KOPT-K1 (cell line): Measurements from ENCODE around the gene C1QL3.

Experiments used
- H3K27ac ChIP-seq: fragments of 200-600 bp; sonication (generic); 2 replicates; pipeline ENCODE4 v1.5.1; 2016; ENCODE audit warnings: antibody characterized with exemption, mild to moderate bottlenecking, low read depth, low read length; ENCODE audit not compliant: poor library complexity, severe bottlenecking
- H3K36me3 ChIP-seq: fragments of 200-600 bp; sonication (generic); 2 replicates; pipeline ENCODE4 v1.5.1; 2017; ENCODE audit warnings: antibody characterized with exemption, mild to moderate bottlenecking, low read length, moderate library complexity; ENCODE audit not compliant: insufficient read depth
- H3K9me3 ChIP-seq: fragments of 200-600 bp; sonication (generic); 2 replicates; pipeline ENCODE4 v1.5.1; 2017; ENCODE audit warnings: antibody characterized with exemption, low read length, mild to moderate bottlenecking; ENCODE audit not compliant: insufficient read depth, poor library complexity, severe bottlenecking

The C1QL3 gene

DNA sequence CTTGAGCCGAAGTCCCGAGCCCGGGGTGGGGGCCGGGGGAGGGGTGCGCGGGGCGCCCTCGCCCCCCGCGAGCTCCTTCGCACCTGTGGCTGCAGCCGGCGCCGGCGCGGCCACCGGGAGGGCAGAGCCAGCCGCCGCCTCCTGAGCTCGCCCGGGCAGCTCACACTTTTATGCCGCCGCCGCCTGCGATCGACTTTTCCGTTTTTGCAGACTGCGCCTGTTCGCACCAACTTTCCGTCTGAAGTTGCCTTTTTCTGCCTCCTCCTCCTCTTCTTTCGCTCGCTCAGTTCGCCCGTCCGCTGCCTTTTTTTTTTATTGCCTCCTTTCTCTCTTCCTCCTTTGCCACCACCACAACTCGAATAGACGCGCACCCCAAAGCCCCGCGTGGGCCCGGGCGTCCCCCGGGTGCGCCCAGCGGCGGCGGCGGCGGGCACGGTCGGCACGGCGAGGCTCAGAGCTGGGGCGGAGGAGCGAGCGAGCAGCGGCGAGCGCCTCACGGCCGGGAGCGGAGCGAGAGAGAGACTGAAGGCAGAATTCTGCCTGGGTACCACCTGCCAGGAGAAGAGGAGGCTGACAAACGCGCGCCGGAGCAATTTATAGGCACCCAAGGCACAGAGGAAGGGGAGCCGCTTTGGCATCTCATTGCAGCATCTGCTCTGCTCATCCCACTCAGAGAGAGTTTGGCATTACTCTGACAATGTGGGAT is at the start of gene C1QL3:
Gene C1QL3, minus strand, starts transcription at position 569 of the 706 bp plus-strand sequence. CDS start 814 bp downstream, outside the sequence.
- Histone ChIP-seq H3K36me3 (peaks cover 13% of the 10 kb centered on the region), H3K9me3 (no peaks in the 10 kb centered on the region), H3K27ac (no peak within 1 kb of the TSS)

DNA sequence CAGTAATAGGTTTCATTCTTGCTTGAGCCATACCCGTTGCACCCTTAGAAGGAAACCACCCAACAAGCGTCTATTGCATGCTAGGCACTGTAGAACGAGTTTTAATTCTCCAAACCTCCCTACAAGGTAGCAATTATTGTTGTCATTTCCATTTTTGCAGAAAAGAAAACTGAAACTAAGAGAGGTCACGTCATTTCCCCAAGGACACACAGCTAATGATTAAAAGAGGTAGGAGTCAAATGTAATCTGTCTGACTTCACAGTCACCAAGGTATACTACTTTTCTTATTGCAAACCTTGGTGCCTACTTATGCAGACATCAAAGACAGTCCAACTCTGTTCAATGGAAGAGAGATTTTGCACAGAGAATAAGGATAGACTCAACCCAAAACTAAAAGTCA is 49.1 kb upstream of the C1QL3 start:
- Histone ChIP-seq H3K9me3 (no peaks in the 10 kb centered on the region), H3K36me3 (no peaks in the 10 kb centered on the region), H3K27ac (no peak overlapping the region)

DNA sequence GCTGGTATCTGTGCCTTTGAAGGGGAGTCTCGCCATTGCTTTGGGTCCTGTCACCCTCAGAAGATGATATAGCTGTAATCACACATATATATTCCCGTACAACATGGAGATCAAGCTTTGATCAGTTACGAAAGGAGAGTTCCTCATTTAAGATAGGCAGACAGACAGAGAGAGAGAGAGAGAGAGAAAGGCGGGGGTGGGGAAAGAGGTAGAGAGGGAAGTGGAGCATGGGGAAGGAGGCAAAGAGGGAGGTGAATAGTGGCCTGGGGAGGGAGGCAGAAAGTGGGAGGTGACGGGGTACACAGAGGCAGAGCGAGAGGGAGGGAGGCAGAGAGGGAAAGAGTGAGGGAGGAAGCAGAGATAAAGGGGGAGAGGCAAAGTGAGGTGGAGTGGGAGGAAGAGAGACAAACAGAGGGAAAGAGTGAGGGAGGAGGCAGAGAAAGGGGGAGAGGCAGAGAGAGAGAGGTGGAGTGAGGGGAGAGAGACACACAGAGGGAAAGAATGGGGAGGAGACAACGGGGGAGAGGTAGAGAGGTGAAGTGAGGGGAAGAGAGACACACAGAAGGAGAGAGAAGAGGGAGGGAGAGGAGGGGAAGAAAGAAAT is 44.6 kb upstream of the C1QL3 start:
- Histone ChIP-seq H3K36me3 (no peaks in the 10 kb centered on the region), H3K9me3 (no peaks in the 10 kb centered on the region), H3K27ac (no peak overlapping the region)

DNA sequence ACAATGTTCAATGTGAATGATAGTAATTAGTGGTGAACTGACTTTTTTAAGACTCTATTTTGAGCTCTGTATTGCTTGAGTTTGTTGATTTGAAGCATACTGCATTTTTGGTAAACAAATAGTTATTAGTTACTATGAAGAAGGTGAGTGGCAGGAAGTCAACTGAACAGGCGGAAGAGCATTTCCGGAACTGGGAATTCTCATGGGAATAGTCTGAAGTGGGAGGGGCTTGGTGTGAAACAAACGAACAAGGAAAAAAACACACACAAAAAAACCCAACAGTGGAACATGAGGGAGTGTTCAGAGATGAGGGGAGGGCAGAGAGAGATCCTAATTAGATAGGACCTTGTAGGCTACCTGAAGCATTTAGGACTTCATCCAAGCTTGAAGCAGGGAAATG is 43.9 kb upstream of the C1QL3 start:
- H3K27ac ChIP-seq = no peak overlapping the region
- no peaks in the 10 kb centered on the region for H3K9me3 ChIP-seq
- no peaks in the 10 kb centered on the region for H3K36me3 ChIP-seq

DNA sequence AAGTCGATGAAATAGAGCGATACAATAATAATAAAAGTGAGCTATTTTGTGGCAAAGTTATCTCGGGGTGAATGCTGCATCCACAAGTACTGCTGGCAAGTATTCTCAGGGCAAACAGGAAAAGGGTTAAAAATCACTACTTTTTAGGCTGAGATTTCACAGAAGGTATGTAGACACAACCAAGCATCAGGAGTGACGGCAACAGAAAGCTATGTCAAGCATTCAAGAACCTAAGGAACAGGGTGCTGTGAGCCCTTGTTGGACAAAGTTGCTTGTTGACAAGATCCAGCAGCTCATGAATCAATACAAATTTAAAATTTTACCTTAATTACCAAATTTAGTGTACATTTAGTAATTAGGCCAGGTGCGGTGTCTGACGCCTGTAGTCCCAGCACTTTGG is 41.2 kb upstream of the C1QL3 start:
- H3K9me3 ChIP-seq = peaks cover 3% of the 10 kb centered on the region
- no peaks in the 10 kb centered on the region for H3K36me3 ChIP-seq
- no peak overlapping the region for H3K27ac ChIP-seq

DNA sequence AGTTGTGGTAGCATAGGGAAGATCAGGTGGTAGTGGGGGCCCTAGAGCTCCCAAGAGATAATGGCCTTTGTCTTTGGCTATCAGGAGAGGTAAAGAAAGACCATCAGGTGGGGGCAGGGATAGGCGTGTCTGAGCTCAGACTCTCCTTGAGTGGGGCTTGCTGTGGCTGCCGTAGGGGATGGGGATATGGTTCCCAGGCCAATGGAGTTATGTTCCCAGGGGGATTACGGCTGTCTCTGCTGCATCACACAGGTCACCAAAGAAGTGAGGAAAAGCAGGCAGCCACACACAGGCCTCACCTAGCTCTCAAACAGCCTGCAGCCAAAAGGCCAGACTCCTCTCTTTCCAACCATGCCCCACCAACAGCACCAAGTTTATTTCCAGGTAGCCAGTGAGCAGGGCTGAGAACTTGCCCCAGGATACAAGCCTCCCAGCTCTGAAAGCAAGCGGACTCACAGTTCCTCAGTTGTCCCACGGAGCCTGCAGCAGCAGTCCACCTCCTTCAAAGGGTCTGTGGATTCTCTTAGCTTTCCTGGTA is 37.6 kb upstream of the C1QL3 start:
- peaks cover 4% of the 10 kb centered on the region for H3K9me3 ChIP-seq
- H3K27ac ChIP-seq = no peak overlapping the region

DNA sequence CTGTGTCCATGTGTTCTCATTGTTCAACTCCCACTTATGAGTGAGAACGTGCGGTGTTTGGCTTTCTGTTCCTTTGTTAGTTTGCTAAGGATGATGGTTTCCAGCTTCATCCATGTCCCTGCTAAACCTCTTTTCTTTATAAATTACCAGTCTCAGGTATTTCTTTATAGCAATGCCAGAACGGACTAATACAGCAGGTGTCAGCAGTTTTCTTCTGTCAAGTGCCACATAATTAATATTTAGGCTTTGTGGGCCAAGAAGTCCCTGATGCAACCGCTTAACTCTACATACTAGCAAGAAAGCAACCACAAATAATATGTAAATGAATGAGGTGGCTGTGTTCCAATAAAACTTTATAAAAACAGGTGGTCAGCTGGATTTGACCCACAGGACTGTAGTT is 26.3 kb upstream of the C1QL3 start:
- H3K36me3 ChIP-seq = no peaks in the 10 kb centered on the region
- no peaks in the 10 kb centered on the region for H3K9me3 ChIP-seq
- no peak overlapping the region for H3K27ac ChIP-seq

More for the DNA sequence above, 37.6 kb upstream of the C1QL3 start:
- no peaks in the 10 kb centered on the region for H3K36me3 ChIP-seq

DNA sequence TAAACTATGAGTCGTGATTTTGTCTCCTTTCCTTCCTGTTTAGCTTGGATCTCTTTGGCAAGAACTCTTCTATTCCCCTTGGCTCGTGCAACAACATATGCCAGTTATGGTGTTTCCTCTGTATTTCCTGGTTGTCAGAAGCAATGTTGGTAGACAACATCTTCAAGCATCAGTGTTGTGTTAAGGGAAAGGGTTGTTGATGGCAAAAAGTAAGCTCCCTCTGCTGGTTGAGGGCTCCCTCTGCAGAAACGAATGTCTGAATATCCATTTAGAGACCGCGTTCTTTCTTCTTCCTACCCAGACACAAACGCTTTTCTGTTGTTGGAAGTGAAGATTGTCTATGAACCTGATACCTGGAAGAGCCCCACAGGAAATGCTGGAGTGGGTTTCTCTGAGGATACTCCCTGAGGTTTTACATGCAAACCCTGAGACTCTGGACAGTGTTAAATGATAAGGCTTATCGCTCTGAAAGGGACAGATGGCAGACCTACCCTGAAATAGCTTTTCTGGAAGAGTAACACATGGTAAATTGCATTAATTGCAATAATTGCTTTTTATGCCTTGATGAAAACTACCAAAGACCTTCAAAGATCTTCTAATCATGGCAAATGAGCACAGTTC is 23.5 kb upstream of the C1QL3 start:
- Histone ChIP-seq H3K9me3 (no peaks in the 10 kb centered on the region), H3K27ac (no peak overlapping the region), H3K36me3 (no peaks in the 10 kb centered on the region)

DNA sequence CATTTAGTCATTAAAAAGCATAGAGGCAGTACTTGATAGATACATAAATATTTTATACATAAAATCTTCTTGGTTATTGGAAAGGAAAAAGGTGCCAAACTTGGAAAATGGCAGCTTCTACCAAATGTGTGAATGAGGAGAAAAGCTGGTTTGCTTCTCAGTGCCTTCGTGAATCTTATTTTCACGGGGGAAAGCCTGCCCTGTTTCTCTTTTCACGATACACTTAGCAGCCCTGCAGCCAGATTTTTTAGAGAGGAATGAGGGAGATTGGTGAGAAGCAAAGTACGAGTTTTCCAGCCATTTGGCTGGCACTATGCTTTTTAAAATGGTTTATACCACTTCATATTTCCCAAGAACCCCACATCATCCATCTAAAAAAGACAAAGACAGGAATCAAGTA is 22.9 kb upstream of the C1QL3 start:
- no peak overlapping the region for H3K27ac ChIP-seq
- H3K36me3 ChIP-seq = no peaks in the 10 kb centered on the region
- H3K9me3 ChIP-seq = no peaks in the 10 kb centered on the region

DNA sequence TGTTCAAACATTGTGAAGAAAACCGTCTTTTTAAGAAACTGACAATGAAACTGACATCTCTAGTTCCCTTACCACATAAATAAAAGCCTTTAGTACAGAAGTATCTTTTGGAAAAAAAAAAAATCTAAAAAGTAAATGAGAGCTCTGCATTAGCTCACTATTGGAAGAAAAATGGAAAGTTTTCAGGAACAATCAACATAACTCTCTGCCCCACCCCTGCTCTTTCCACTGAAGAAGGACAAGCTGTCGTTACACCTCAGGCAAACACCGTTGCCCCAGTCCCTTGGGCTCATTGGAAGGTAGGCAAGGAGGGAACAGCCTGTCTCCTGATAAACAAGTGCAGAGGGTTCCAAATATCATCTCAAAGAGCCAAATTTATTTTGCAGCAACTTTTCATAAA is 22.4 kb upstream of the C1QL3 start:
- no peaks in the 10 kb centered on the region for H3K36me3 ChIP-seq
- H3K27ac ChIP-seq = no peak overlapping the region
- H3K9me3 ChIP-seq = no peaks in the 10 kb centered on the region

DNA sequence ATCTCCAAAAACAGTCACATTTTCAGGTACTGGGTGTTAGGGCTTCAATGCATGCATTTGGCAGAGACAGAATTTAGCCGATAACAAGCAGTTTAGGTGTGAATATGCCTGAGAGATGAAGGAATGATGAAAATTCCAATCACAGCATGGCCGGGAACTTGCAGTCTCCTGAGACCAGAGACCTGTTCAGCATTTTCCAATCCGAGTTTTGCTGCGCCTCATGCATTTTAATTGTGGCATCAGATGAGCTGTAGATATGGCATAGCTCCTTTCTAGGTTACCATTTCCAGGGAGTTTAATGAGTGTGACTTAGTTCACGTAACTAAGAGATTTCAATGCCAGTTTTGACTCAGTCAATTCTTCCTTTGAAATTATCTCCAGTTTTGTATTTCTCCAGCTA is 14.5 kb upstream of the C1QL3 start:
- Histone ChIP-seq H3K9me3 (no peaks in the 10 kb centered on the region), H3K27ac (no peak overlapping the region), H3K36me3 (no peaks in the 10 kb centered on the region)

DNA sequence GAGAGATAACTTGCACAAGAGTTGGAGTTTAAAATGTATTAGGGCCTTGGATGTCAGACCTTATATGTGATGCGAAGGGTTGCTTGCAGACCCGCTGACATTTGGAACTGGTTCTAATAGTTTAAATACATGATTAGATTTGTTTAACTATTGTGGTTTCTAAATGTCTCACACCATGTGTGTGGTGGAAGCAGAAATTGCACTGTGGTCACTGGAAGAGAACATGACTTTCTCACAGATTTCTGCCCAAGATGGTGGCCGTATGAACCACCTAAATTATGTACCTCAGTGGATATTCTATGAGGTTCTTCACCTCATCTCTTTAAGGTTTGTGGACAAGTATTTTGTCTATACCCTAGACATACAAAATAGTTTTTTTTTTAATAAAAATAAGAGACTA is 8.2 kb upstream of the C1QL3 start:
- Histone ChIP-seq H3K9me3 (no peaks in the 10 kb centered on the region), H3K27ac (no peak overlapping the region)

DNA sequence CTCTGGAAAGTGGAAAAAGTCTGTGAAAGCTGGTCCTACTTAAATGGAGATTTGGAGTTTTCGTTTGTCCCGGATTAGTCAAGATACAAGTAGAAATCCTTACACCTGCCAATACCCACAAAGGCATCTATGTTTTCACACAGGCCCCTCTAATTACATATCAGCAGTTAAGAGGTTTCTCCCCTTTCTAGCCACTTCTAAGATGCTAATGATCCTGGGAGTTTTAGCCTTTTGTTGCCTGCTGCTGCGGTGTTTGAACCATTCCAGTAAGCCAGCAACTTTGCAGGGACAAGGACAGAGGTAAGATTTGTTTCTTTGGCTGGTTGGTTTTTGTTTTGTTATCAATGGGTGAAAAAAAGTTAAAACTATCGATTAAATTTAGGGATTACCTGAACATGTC is 5.8 kb upstream of the C1QL3 start:
- Histone ChIP-seq H3K9me3 (no peaks in the 10 kb centered on the region), H3K27ac (no peak overlapping the region), H3K36me3 (peaks cover 11% of the 10 kb centered on the region; the same call in 1 of the 2 replicates)

More for the DNA sequence above, 8.2 kb upstream of the C1QL3 start:
- no peaks in the 10 kb centered on the region for H3K36me3 ChIP-seq

DNA sequence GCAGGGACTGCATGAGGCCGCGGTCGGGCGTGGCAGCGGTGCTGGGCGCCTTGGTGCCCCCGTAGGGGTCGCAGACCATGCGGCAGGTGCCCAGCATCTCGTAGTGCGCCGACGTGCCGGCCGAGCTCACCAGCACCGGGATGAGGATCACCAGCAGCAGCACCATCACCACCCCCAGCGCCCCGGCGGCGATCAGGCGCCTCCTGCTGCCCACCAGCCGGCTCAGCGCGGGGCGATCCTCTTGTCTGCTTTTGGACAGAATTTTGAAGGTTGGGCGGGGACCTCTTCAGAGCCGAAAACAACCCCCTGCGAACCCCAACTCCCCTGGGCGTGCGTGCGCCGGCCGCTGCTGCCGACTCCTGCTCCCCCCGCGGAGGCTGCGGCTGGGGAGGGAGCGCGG is 779 bp downstream of the C1QL3 start:
- Histone ChIP-seq H3K9me3 (no peaks in the 10 kb centered on the region), H3K36me3 (peaks cover 13% of the 10 kb centered on the region)

More for the DNA sequence above, 779 bp downstream of the C1QL3 start:
- H3K27ac ChIP-seq = no peak overlapping the region
